Effector memory CD4-positive, alpha-beta T cell (primary cell): ENCODE measurements around the gene SIPA1L2.
"Not testable (repeated sequence)": the region's sequence is repeated elsewhere in the genome, so short reads cannot be mapped to it uniquely, and the experiment has no call there.

Experiments
- DNase-seq, 3 donors: peaks; one replicate each; pipeline ENCODE4 v3.0.0-alpha.2; 2020
- H3K27ac ChIP-seq: 2 replicates; pipeline ENCODE4 v1.7.0; 2013; ENCODE audit warnings: mild to moderate bottlenecking, low read length, moderate library complexity; ENCODE audit not compliant: insufficient read depth, poor library complexity, severe bottlenecking
- H3K27me3 ChIP-seq: replicated peaks from 2 replicates; pipeline ENCODE4 v1.7.0; 2013; ENCODE audit warnings: mild to moderate bottlenecking, low read length; ENCODE audit not compliant: insufficient read depth, control insufficient read depth, poor library complexity, severe bottlenecking
- H3K36me3 ChIP-seq: 2 replicates; pipeline ENCODE4 v1.7.0; 2013; ENCODE audit warnings: mild to moderate bottlenecking, low read length, moderate library complexity; ENCODE audit not compliant: control insufficient read depth, insufficient read depth
- H3K4me1 ChIP-seq: 2 replicates; pipeline ENCODE4 v1.7.0; 2013; ENCODE audit warnings: low read length, mild to moderate bottlenecking; ENCODE audit not compliant: control insufficient read depth, insufficient read depth, poor library complexity, severe bottlenecking
- H3K4me3 ChIP-seq: 2 replicates; pipeline ENCODE4 v1.7.0; 2013; ENCODE audit warnings: low read length, low read depth, mild to moderate bottlenecking; ENCODE audit not compliant: insufficient read depth, poor library complexity, severe bottlenecking
- H3K9me3 ChIP-seq: 2 replicates; pipeline ENCODE4 v1.7.0; 2013; ENCODE audit warnings: mild to moderate bottlenecking, low read length, moderate library complexity; ENCODE audit not compliant: control insufficient read depth

SIPA1L2 gene

DNA sequence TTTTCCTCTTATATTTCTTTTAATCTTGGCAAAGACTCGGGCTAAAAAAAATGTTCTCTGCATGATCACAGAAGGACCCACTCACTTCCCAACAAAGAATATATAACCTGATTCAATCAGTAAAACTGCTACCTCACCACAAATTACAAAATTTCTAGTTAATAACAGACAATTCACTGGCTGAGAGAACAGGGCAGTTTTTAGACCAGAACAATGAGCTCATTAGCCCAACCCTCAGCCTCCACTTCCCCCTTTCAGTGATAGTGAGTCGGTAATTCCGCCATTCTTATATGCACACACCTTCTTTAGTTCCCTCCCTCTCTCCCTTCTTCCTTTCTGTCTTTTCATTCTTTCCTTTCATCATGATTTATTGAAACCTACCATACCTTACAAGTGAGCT lies 8.9 kb downstream of the SIPA1L2 start:
- Histone ChIP-seq H3K36me3 (no peaks in the 10 kb centered on the region), H3K9me3 (no peaks in the 10 kb centered on the region), H3K4me1 (no peaks in the 10 kb centered on the region), H3K4me3 (no peak overlapping the region), H3K27me3 (no peaks in the 10 kb centered on the region), H3K27ac (no peak overlapping the region)
- DNase-seq: no peak

DNA sequence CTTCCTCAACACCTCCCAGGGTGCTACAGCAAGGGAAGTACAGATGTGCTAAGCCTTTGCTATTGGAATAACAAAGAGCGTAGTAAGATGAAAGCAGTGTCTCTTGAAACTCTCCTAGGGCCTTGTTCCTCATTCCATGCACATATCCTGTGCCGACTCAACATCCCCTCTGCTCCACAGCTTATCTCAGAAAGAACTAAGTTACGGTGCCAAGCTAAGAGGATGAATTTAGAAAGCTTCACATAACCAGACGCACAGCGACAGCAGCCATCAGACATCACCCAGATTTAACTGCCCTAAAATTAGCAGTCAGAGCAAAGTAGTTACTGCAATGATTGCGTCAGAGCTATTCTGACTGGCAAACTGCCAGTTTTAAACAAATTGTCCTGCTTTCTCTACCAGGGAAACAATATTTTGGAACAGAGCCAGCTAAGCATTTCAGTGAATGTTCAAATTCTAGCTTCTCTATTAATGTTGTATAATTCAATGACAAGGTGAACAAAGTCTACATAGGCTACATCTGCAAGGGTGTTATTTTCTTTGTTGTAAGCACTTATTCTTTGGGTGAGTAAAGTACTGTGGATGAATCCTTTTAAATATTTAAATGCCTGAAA lies 9.5 kb downstream of the SIPA1L2 start:
- Histone ChIP-seq H3K27me3 (no peaks in the 10 kb centered on the region), H3K27ac (no peak overlapping the region), H3K4me3 (no peak overlapping the region), H3K36me3 (no peaks in the 10 kb centered on the region), H3K9me3 (no peaks in the 10 kb centered on the region), H3K4me1 (no peaks in the 10 kb centered on the region)
- DNase-seq: no peak

DNA sequence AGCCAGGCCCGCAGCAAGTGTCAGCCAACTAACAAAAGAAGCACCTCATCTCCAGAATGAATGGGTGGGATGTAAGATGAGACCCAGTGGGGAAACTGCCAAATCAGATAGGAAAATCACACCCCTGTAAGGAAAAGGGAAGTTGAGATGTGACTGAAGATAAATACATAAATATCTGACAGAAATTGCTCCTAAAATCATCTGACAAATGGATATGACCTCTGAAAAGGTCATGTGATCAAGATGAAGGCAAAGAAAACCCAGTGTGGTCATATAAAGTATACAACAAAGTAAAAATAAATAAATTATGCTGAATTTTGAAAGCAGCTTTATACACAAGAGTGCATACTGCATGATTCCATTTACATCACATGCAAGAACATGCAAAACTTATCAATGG lies 12.7 kb downstream of the SIPA1L2 start:
- Histone ChIP-seq H3K27ac (no peak overlapping the region), H3K9me3 (no peaks in the 10 kb centered on the region), H3K4me1 (no peaks in the 10 kb centered on the region), H3K27me3 (no peaks in the 10 kb centered on the region), H3K36me3 (no peaks in the 10 kb centered on the region), H3K4me3 (no peak overlapping the region)
- DNase-seq: no peak

DNA sequence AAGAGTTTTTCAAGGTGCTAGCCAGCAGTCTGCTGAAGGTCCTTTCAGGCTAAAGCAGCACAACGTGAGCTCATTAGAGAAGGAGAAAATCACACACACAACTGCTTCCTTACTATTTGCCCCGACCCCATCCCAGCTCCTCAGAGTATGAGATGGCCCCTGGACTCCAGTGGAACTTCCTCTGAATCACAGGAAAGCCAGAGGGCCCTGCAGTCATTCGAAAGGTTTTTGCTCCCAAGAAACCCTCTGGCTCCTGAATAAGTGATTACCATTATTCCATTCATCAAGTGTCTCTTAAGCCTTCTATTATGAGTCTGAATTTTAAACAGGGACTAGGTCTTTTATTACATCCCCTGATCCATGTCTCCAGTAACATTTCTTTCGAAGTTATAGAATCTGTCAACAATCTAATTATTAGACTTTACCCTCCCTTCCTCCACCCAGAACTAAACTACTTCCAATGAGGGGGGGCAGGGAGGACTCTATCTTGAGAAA lies 14.6 kb downstream of the SIPA1L2 start:
- H3K27me3 ChIP-seq: no peaks in the 10 kb centered on the region
- no peaks in the 10 kb centered on the region for H3K9me3 ChIP-seq
- H3K36me3 ChIP-seq: no peaks in the 10 kb centered on the region
- DNase-seq: no peak
- no peak overlapping the region for H3K4me3 ChIP-seq
- no peaks in the 10 kb centered on the region for H3K4me1 ChIP-seq
- no peak overlapping the region for H3K27ac ChIP-seq

GRCh38 chr1:232614811-232615210 lies 15.1 kb downstream of the SIPA1L2 start:
- Histone ChIP-seq H3K9me3 (no peaks in the 10 kb centered on the region), H3K27ac (no peak overlapping the region), H3K4me3 (no peak overlapping the region), H3K4me1 (no peaks in the 10 kb centered on the region), H3K36me3 (no peaks in the 10 kb centered on the region), H3K27me3 (no peaks in the 10 kb centered on the region)
- no peak for DNase-seq

DNA sequence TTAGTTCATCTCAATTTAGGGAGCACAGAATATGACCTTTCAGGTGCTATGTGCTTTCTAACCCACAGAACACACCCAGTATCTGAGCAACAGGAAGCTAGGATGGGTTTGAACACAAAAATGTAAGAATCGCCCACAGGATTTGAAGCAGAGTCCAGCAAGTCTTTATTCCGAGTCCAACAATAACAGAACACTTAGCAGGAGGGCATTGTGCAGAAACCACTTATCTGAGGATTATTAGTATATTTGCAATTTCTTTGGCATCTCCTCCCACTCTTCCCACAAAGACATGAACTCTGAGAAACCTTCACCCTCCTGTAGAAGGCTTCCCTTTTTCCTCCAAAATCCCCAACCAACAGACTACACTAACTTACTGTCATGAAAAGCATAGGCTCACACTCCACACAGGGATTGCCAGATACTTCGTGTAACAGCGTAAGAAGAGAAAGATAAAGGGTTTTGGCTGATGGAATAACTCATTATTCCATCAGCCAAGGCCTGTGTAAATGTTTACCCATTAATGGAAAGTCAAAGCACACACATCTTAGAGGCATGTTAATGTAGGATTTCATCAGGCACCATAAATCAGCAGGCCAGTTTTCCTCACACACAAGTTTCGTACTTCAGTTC lies 16.1 kb downstream of the SIPA1L2 start:
- Histone ChIP-seq H3K36me3 (no peaks in the 10 kb centered on the region), H3K4me3 (no peak overlapping the region), H3K27ac (no peak overlapping the region), H3K27me3 (no peaks in the 10 kb centered on the region), H3K4me1 (no peaks in the 10 kb centered on the region), H3K9me3 (no peaks in the 10 kb centered on the region)
- no peak for DNase-seq

GRCh38 chr1:232612836-232613235 lies 17.1 kb downstream of the SIPA1L2 start:
- DNase-seq, H3K27me3 ChIP-seq, H3K36me3 ChIP-seq, H3K4me3 ChIP-seq, H3K27ac ChIP-seq, H3K9me3 ChIP-seq, H3K4me1 ChIP-seq: not testable (repeated sequence)

DNA sequence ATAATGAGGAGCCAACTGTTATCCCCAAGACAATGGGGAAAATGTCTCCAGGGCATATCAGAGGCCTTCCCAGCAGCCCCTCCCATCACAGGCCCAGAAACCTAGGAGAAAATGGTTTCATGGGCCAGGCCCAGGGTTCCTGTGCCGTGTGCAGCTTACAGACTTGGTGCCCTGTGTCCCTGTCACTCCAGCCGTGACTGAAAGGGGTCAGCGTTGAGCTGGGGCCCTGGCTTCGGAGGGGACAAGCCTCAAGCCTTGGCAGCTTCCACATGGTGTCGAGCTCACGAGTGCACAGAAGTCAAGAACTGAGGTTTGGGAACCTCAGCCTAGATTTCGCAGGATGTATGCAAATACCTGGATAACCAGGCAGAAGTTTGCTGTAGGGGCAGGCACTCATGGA lies 18.1 kb downstream of the SIPA1L2 start:
- H3K27me3 ChIP-seq: no peaks in the 10 kb centered on the region
- no peaks in the 10 kb centered on the region for H3K36me3 ChIP-seq
- H3K4me1 ChIP-seq: no peaks in the 10 kb centered on the region
- H3K27ac ChIP-seq: no peak overlapping the region
- no peak overlapping the region for H3K4me3 ChIP-seq
- no peak for DNase-seq
- no peaks in the 10 kb centered on the region for H3K9me3 ChIP-seq

DNA sequence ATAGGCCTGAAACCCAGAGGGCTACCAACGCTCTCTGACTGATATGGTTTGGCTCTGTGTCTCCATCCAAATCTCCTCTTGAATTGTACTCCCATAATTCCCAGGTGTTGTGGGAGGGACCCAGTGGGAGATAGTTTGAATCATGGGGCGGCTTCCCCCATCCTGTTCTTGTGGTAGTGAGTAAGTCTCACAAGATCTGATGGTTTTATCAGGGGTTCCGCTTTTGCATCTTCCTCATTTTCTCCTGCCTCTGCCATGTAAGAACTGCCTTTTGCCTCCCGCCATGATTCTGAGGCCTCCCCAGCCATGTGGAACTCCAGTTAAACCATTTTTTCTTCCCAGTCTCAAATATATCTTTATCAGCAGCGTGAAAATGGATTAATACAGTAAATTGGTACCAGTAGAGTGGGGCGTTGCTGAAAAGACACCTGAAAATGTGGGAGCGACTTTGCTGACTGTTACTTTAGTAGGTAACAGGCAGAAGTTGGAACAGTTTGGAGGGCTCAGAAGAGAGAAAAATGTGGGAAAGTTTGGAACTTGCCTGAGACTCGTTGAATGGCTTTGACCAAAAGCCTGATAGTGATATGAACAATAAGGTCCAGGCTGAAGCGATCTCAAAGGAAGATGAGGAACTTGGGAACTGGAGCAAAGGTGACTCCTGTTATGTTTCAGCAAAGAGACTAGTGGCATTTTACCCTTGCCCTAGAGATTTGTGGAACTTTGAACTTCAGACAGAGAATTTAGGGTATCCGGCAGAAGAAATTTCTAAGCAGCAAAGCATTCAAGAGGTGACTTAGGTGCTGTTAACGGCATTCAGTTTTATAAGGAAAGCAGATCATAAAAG lies 18.8 kb downstream of the SIPA1L2 start:
- not testable (repeated sequence) for H3K36me3 ChIP-seq, H3K4me3 ChIP-seq, DNase-seq, H3K27me3 ChIP-seq, H3K27ac ChIP-seq, H3K9me3 ChIP-seq, H3K4me1 ChIP-seq
